Measurements from ENCODE around the gene DSTN.

The DSTN gene

GRCh38 chr20:17612992-17613327, 43.1 kb downstream of the DSTN start:
- TF ChIP-seq EZH2 (IDR thresholded peaks at IDR 0.05; ENCODE audit: borderline replicate concordance, low read length), result no peak
- no peak for TF ChIP-seq CTCF (IDR thresholded peaks at IDR 0.05; ENCODE audit: low read length)
- Histone ChIP-seq H3K4me3 (ENCODE audit: low read depth, low read length, poor library complexity, severe bottlenecking) (no peak overlapping the region), H3K9me2 (ENCODE audit: low read depth, low read length) (no peaks in the 10 kb centered on the region), H2AFZ (ENCODE audit: low read length) (no peak overlapping the region), H3K4me1 (ENCODE audit: insufficient read depth, low read length, severe bottlenecking) (no peaks in the 10 kb centered on the region), H3K36me3 (ENCODE audit: insufficient read depth, low read length) (peaks cover 3% of the 10 kb centered on the region; the same call in 1 of the 2 replicates), H3K79me2 (ENCODE audit: insufficient read depth, low read length) (no peaks in the 10 kb centered on the region), H3K27ac (ENCODE audit: low read depth, low read length, poor library complexity, severe bottlenecking) (no peak overlapping the region), H3F3A (ENCODE audit: insufficient read depth, low read length) (no peaks in the 10 kb centered on the region), H3K9ac (ENCODE audit: low read length) (no peak overlapping the region), H3K4me2 (ENCODE audit: low read length) (no peak overlapping the region), H3K9me3 (ENCODE audit: low read length) (no peaks in the 10 kb centered on the region), H3K27me3 (ENCODE audit: insufficient read depth, low read length) (no peaks in the 10 kb centered on the region), H4K20me1 (ENCODE audit: insufficient read depth, low read length) (no peaks in the 10 kb centered on the region)

DNA sequence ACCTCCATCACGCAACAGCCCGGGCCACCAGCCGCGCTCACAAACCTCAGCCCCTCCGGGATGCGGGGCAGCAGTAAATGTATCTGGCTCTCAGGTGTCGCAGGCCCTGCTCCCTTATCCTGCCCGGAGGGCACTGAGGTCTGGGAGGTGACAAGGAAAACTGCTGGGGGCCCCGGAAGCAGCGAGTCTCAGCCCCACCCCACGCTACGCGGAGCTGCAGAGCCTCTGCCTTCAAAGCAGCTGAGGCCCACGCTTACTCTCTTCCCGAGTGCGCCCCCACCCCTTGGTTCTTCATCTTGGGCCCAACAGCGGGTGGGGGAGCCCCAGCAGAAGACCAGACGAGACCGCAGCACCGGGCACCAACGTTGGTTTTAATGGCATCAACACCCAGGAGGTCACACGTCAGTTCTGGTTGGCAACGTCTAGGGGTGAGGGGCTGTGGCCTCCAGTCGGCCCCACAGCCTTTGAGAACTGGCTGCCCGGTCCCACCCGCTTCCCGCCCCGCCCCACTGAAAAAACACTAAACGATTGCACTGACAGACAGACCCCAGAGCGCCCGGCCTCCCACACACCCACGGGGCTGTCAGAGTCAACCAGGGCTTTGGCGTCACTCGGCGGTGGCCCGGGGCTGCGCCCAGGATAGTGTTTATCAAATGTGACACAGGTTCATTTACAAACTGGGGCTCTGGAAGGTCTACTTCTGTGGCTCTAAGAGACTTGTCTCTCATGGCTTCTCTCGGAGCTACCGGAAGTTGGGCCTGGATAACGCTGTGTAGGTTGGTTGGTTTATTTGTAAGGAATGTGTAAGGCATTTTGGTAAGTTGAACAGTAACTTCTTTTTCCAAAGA, 43.7 kb downstream of the DSTN start:
- H2AFZ ChIP-seq (ENCODE audit: low read length), result no peak overlapping the region
- no peak overlapping the region for H3K4me3 ChIP-seq (ENCODE audit: low read depth, low read length, poor library complexity, severe bottlenecking)
- TF ChIP-seq EZH2 (IDR thresholded peaks at IDR 0.05; ENCODE audit: borderline replicate concordance, low read length), result no peak
- TF ChIP-seq CTCF (IDR thresholded peaks at IDR 0.05; ENCODE audit: low read length), result no peak
- no peaks in the 10 kb centered on the region for H3K27me3 ChIP-seq (ENCODE audit: insufficient read depth, low read length)
- H3K9me2 ChIP-seq (ENCODE audit: low read depth, low read length), result no peaks in the 10 kb centered on the region
- H3K4me2 ChIP-seq (ENCODE audit: low read length), result no peak overlapping the region
- no peak overlapping the region for H3K9ac ChIP-seq (ENCODE audit: low read length)
- H3F3A ChIP-seq (ENCODE audit: insufficient read depth, low read length), result no peaks in the 10 kb centered on the region
- no peak overlapping the region for H3K27ac ChIP-seq (ENCODE audit: low read depth, low read length, poor library complexity, severe bottlenecking)
- peaks cover 9% of the 10 kb centered on the region; the same call in 1 of the 2 replicates for H3K36me3 ChIP-seq (ENCODE audit: insufficient read depth, low read length)
- no peaks in the 10 kb centered on the region for H3K79me2 ChIP-seq (ENCODE audit: insufficient read depth, low read length)
- no peaks in the 10 kb centered on the region for H3K4me1 ChIP-seq (ENCODE audit: insufficient read depth, low read length, severe bottlenecking)
- no peaks in the 10 kb centered on the region for H3K9me3 ChIP-seq (ENCODE audit: low read length)
- no peaks in the 10 kb centered on the region for H4K20me1 ChIP-seq (ENCODE audit: insufficient read depth, low read length)

DNA sequence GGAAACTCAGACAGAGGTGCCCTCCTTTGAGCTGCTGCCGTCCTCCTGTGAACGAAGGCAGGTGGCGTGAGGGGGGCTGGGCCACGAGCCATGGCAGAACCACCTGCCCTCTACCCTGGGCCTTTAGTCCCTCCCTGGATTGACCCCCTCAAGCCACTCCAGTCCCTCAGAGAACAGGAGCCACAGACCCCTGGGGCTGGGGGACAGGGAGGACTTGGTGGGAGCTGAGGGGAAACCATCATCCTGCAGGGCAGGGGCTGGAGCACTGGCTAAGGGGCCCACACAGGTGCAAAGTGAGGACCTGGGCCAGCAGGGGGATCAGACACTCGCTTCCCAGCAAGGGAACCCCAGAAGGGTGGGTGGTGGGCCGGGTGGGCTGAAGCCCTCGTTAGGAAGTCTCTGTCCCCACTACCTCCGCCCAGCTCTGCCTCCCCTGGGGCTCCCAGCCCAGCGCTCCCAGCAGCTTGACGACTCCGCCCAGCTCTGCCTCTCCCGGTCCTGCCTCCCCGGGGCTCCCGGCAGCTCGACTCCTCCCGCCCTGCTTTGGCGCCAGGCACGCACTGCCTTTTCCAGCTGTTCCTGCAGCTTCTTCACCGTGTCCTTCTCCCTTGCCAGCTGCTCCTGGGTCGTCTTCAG, 44.4 kb downstream of the DSTN start:
- Histone ChIP-seq H3K4me1 (ENCODE audit: insufficient read depth, low read length, severe bottlenecking) (no peaks in the 10 kb centered on the region), H3K79me2 (ENCODE audit: insufficient read depth, low read length) (no peaks in the 10 kb centered on the region), H3K9me3 (ENCODE audit: low read length) (no peaks in the 10 kb centered on the region), H3K27me3 (ENCODE audit: insufficient read depth, low read length) (no peaks in the 10 kb centered on the region), H3K27ac (ENCODE audit: low read depth, low read length, poor library complexity, severe bottlenecking) (no peak overlapping the region), H3K9me2 (ENCODE audit: low read depth, low read length) (no peaks in the 10 kb centered on the region), H3F3A (ENCODE audit: insufficient read depth, low read length) (no peaks in the 10 kb centered on the region), H3K9ac (ENCODE audit: low read length) (no peak overlapping the region), H3K4me2 (ENCODE audit: low read length) (no peak overlapping the region), H3K4me3 (ENCODE audit: low read depth, low read length, poor library complexity, severe bottlenecking) (no peak overlapping the region), H4K20me1 (ENCODE audit: insufficient read depth, low read length) (no peaks in the 10 kb centered on the region), H3K36me3 (ENCODE audit: insufficient read depth, low read length) (peaks cover 10% of the 10 kb centered on the region; the same call in 1 of the 2 replicates), H2AFZ (ENCODE audit: low read length) (no peak overlapping the region)
- TF ChIP-seq CTCF (IDR thresholded peaks at IDR 0.05; ENCODE audit: low read length) (no peak), EZH2 (IDR thresholded peaks at IDR 0.05; ENCODE audit: borderline replicate concordance, low read length) (no peak)
